NCI-H748 (cell line): ENCODE data around the gene XRN1.
"Not testable (repeated sequence)": the region's sequence is repeated elsewhere in the genome, so short reads cannot be mapped to it uniquely, and the experiment has no call there.

Experiments used
- DNase-seq: peaks from one replicate; lab custom pipeline; 2025; ENCODE audit not compliant: unreplicated experiment; lab: John Stamatoyannopoulos, UW

XRN1 gene

GRCh38 chr3:142447852-142448823 lies at the start of gene XRN1:
TSS of gene XRN1 (minus strand) at chr3:142448037. CDS start at chr3:142447944, 93 bp downstream.
- peak; percentile 92 for DNase-seq

DNA sequence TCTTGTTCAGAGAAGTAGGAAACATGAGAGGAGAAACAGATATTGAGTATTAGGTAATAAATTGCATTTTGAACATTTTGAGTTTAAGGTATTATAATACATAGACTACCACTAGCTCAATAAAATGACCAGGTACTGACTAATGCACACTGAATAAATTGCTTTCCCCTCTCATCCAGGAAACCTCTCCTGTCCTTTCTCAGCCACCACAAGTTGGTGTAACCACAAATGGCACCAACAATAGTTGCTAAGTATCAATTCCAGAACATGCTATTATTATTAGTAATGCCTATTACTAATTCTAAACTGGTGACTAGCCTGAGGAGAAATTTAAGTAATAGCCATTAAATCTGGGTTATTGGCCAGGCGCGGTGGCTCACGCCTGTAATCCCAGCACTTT lies 47.3 kb upstream of the XRN1 start:
- no peak for DNase-seq

DNA sequence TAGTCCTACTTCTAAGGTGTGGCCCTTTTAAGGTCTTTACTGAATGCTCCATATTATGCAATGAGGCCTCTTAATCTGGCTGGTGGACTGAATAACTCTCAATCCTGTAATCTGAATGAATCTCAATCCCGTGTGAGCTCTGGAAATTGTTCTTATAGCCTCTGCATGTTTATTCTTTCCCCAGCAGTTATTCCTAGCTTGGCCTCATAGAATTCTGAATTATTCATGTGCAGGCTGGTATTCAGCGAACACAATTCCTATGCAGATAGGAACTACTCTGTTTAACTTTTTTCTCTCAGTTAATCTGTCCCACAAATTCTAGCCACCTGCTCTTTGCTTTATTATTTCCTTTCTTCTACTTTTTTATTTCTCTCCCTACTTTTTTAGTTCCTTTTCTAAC lies 44.3 kb upstream of the XRN1 start:
- DNase-seq: no peak

GRCh38 chr3:142489572-142490323 lies 41.9 kb upstream of the XRN1 start:
- DNase-seq: no peak

GRCh38 chr3:142484912-142485435 lies 37.1 kb upstream of the XRN1 start:
- DNase-seq: no peak

DNA sequence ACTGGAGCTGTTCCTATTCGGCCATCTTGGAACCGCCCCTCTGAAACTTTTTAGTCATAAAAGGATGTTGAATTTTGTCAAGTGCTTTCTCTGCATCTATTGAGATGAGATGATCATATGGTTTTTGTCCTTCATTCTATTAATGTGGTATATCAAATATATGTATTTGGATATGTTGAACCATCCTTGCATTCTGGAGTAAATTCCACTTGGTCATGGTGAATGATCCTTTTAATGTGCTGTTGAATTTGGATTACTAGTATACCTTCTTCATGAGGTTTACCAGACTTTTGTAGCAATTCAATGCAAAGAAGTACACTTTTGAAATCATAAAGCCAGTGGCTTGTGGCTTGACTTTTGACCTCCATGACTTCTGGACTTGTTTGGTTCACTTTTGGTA lies 33.4 kb upstream of the XRN1 start:
- no peak for DNase-seq

DNA sequence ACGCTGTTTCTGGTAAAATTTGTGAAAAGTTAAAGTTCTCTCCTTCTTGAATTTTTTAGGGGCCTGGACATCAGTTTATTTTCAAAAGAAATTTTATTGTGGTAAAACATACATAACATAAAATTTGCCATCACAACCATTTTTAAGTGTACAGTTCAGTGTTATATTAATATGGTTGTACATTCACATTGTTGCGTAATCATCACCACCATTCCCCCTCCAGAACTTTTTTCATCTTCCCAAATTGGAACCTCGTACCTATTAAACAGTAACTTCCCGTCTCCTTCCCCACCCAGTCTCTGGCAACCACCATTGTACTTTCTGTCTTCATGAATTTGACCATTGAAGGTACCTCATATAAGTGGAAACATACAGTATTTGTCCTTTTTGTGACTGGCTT lies 23.0 kb upstream of the XRN1 start:
- DNase-seq: no peak

GRCh38 chr3:142468456-142468855 lies 20.6 kb upstream of the XRN1 start:
- DNase-seq: no peak

DNA sequence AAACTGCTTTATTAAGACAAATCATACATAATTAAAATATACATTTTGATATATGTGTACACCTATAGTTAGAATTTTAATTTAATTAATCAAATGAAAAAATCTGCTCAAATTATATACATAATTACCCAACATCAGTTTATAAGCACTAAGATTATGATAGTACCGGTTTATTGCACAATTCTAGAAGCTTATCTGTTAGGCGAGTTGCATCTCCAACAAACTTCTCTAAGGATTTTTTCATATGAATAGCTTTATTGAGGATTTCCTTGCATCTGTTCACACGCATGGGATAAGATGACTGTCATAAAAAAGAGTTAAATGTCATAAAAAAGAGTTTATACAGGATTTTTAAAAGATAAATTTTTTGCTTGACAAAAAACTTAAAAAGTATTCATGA lies 19.9 kb upstream of the XRN1 start:
- no peak for DNase-seq

- no peak for DNase-seq
Observed at GRCh38 chr3:142460689-142461088, 12.9 kb upstream of the XRN1 start.

- no peak for DNase-seq
Observed at GRCh38 chr3:142459929-142460328, 12.1 kb upstream of the XRN1 start.

- no peak for DNase-seq
Observed at GRCh38 chr3:142459096-142459495, 11.3 kb upstream of the XRN1 start.

DNA sequence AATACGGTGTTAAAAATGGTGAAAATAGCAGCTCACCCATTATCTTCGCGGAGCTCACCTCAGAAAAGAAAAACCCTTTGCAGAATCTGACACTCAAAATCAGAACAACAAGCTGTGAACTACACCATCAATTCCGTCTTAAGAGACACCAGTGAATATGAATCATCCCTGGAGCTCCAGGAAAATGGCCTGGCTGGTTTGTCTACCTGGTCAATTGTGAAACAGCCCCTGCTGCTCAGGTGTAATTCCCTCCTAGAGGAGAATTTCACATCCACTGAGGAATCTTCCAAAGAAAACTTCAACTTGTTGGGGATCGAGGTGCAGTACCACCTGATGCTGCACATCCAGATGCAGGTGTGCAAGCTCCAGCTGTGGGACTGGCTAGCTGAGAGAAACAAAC lies 3.0 kb upstream of the XRN1 start:
- no peak for DNase-seq

- no peak for DNase-seq
Observed at GRCh38 chr3:142450189-142450588, 2.4 kb upstream of the XRN1 start.

DNA sequence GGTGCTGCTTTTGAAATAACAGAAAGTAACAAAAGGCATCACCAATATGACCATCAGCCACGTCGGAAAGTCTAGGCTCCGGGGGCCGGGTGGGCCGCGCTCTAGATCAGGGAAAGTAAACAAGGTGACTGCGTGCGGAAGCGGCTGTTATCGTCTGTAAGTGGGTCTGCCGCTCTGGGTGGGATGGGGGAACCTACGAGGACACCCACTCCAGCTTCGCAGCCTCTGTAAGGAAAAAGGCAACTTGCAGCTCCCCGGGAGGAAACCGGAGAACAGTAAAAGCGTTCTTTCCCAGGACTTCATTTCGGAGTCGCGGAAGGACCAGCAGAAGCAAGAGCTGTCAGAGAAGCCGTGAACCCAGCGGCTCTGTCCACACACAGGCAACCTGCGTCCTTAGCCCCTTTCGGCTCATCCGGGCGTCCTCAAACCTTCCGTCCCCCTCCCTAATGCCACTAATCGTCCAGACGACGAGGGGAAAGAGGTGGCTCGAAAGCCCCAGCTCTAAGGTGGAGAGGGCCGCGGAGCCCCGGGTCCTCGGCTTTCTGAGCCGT lies 461 bp downstream of the XRN1 start:
- DNase-seq: peak; percentile 40

DNA sequence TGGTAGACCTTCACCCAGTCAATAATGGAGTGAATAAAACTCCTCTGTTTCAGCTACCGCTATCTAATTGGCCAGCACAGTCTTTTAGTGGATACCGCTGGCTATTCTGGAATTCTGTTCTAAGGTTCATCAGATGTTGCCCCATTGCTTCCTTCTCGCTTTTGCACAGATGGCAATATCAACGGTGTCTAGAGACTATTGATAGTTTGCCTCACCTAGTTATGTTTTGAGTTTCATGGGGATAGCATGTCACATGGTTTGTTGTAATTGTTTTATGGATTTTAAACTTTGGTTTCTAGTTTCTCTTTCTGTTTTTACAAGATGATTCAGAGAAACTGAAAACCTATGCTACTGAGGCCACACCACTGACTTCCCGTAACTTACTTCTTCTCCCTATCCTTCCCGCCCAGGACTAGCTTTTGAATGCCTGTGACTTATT lies 2.0 kb downstream of the XRN1 start:
- no peak for DNase-seq

- no peak for DNase-seq
Observed at GRCh38 chr3:142444343-142444742, 3.5 kb downstream of the XRN1 start.

DNA sequence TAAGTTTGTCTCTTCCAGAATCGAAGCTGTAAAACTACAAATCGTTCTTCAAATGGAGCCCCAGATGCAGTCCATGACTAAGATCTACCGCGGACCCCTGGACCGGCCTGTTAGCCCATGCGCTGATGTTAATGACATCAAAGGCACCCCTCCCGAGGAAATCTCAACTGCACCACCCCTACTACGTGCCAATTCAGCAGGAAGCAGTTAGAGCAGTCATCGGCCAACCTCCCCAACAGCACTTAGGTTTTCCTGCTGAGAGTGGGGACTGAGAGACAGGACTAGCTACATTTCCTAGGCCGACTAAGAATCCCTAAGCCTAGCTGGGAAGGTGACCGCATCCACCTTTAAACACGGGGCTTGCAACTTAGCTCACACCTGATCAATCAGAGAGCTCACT lies 4.8 kb downstream of the XRN1 start:
- not testable (repeated sequence) for DNase-seq

GRCh38 chr3:142439499-142440220 lies 8.2 kb downstream of the XRN1 start:
- DNase-seq: not testable (repeated sequence)

DNA sequence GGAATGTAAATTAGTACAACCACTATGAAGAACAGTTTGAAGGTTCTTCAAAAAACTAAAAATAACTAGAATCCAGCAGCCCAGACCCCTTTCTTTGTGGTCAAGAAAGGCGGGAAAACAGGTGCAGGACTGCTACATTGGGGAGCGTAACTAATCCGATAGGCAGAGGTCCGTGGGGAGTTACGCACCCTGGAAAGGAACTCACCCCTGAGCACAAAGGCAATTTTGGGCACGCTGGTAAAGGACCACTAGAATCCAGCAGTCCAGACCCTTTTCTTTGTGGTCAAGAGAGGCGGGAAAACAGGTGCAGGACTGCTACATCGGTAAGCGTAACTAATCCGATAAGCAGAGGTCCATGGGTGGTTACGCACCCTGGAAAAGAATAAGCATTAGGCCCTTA lies 9.7 kb downstream of the XRN1 start:
- not testable (repeated sequence) for DNase-seq
